Loucy (cell line): ENCODE results near the gene ADAT3.

ENCODE experiments used
- H2AFZ ChIP-seq: fragments of 200-600 bp; sonication (generic); 2 replicates; pipeline ENCODE4 v1.6.0; 2016; ENCODE audit warnings: antibody characterized with exemption, mild to moderate bottlenecking, low read length, moderate library complexity
- H3F3A ChIP-seq: fragments of 200-600 bp; 2 replicates; pipeline ENCODE4 v1.6.0; 2016; ENCODE audit warnings: antibody characterized with exemption, low read depth, mild to moderate bottlenecking
- H3K27me3 ChIP-seq: fragments of 200-600 bp; sonication (generic); 2 replicates; pipeline ENCODE4 v1.6.1; 2014; ENCODE audit warnings: low read length, mild to moderate bottlenecking; ENCODE audit not compliant: insufficient read depth, poor library complexity, severe bottlenecking
- H3K36me3 ChIP-seq: fragments of 200-600 bp; sonication (generic); 2 replicates; pipeline ENCODE4 v1.6.1; 2016; ENCODE audit warnings: low read length; ENCODE audit not compliant: insufficient read depth
- H3K4me1 ChIP-seq: fragments of 200-600 bp; sonication (generic); 2 replicates; pipeline ENCODE4 v1.5.1; 2014; ENCODE audit warnings: low read length, mild to moderate bottlenecking; ENCODE audit not compliant: insufficient read depth, poor library complexity, severe bottlenecking
- H3K4me2 ChIP-seq: fragments of 200-600 bp; sonication (generic); 2 replicates; pipeline ENCODE4 v1.6.0; 2014; ENCODE audit warnings: antibody characterized with exemption, low read length, low read depth, mild to moderate bottlenecking; ENCODE audit not compliant: poor library complexity, severe bottlenecking
- H3K4me3 ChIP-seq: fragments of 200-600 bp; sonication (generic); 2 replicates; pipeline ENCODE4 v1.5.1; 2014; ENCODE audit warnings: low read length, mild to moderate bottlenecking, mixed read lengths; ENCODE audit not compliant: poor library complexity, severe bottlenecking
- H3K79me2 ChIP-seq: fragments of 200-600 bp; sonication (generic); 2 replicates; pipeline ENCODE4 v1.6.1; 2014; ENCODE audit warnings: low read length; ENCODE audit not compliant: insufficient read depth
- H3K9ac ChIP-seq: fragments of 200-600 bp; sonication (generic); 2 replicates; pipeline ENCODE4 v1.6.0; 2014; ENCODE audit warnings: mild to moderate bottlenecking, low read depth, low read length, moderate library complexity; ENCODE audit not compliant: poor library complexity, severe bottlenecking
- H3K9me2 ChIP-seq: fragments of 200-600 bp; sonication (generic); replicated peaks from 2 replicates; pipeline ENCODE4 v1.6.1; 2016; ENCODE audit warnings: low read depth, low read length, mixed read lengths
- H3K9me3 ChIP-seq: fragments of 200-600 bp; sonication (generic); 2 replicates; pipeline ENCODE4 v1.6.1; 2014; ENCODE audit warnings: mild to moderate bottlenecking, antibody characterized with exemption, low read length, low read depth; ENCODE audit not compliant: insufficient read depth
- H4K20me1 ChIP-seq: fragments of 200-600 bp; sonication (generic); 2 replicates; pipeline ENCODE4 v1.6.0; 2014; ENCODE audit warnings: antibody characterized with exemption, low read length, mild to moderate bottlenecking; ENCODE audit not compliant: insufficient read depth, poor library complexity, severe bottlenecking
- CTCF ChIP-seq: fragments of 200-600 bp; sonication (generic); conservative IDR thresholded peaks from 2 replicates; pipeline ENCODE4 v1.5.1; 2014; ENCODE audit warnings: mild to moderate bottlenecking, antibody characterized with exemption, low read length
- EZH2phosphoT487 ChIP-seq: fragments of 200-600 bp; IDR thresholded peaks from 2 replicates; pipeline ENCODE4 v1.6.1; 2018; ENCODE audit warnings: antibody characterized with exemption, mild to moderate bottlenecking, moderate library complexity, borderline replicate concordance

Gene ADAT3

GRCh38 chr19:1861599-1862031, 43.6 kb upstream of the ADAT3 start:
- H3K4me2 ChIP-seq: peak overlapping the region; percentile 81
- H2AFZ ChIP-seq: no peak overlapping the region
- H3K4me1 ChIP-seq: peaks cover 20% of the 10 kb centered on the region
- no peaks in the 10 kb centered on the region for H3F3A ChIP-seq
- peak overlapping the region; percentile 76 for H3K9ac ChIP-seq
- H3K36me3 ChIP-seq: no peaks in the 10 kb centered on the region
- H3K79me2 ChIP-seq: peaks cover 67% of the 10 kb centered on the region
- H3K27me3 ChIP-seq: no peaks in the 10 kb centered on the region
- TF ChIP-seq EZH2phosphoT487: no peak
- no peak for TF ChIP-seq CTCF
- peaks cover 50% of the 10 kb centered on the region for H4K20me1 ChIP-seq
- H3K4me3 ChIP-seq: peak overlapping the region; percentile 95
- H3K9me2 ChIP-seq: no peaks in the 10 kb centered on the region
- H3K9me3 ChIP-seq: no peaks in the 10 kb centered on the region

DNA sequence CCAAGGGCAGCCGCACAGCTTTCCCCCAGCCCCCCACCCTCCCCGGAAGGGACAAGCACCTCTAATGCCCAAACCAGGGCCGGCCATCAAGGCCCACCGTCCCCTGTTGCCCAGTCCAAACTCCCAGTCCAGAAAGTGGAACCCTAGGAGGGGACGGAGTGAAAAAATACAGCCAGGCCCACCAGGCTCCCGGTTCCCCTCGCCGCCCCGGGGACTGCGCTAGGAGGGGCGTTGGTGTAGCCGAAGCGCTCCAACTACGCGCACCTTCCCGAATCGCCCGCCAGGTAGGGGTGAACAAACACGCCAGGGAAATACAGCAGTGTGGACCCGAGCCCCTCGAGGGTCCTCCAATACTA, 43.2 kb upstream of the ADAT3 start:
- no peaks in the 10 kb centered on the region for H3K9me3 ChIP-seq
- peak overlapping the region; percentile 81 for H3K4me2 ChIP-seq
- H3K27me3 ChIP-seq: no peaks in the 10 kb centered on the region
- H3K4me3 ChIP-seq: peak overlapping the region; percentile 95
- no peaks in the 10 kb centered on the region for H3K9me2 ChIP-seq
- H3K9ac ChIP-seq: peak overlapping the region; percentile 76
- H4K20me1 ChIP-seq: peaks cover 49% of the 10 kb centered on the region
- H3K4me1 ChIP-seq: peaks cover 20% of the 10 kb centered on the region
- H3K36me3 ChIP-seq: no peaks in the 10 kb centered on the region
- peaks cover 65% of the 10 kb centered on the region for H3K79me2 ChIP-seq
- H3F3A ChIP-seq: no peaks in the 10 kb centered on the region
- no peak for TF ChIP-seq EZH2phosphoT487
- TF ChIP-seq CTCF: no peak
- H2AFZ ChIP-seq: no peak overlapping the region

- Histone ChIP-seq H4K20me1 (peaks cover 42% of the 10 kb centered on the region), H3K4me2 (peak overlapping the region; percentile 81), H3K4me3 (peak overlapping the region; percentile 95), H3F3A (no peaks in the 10 kb centered on the region), H3K79me2 (peaks cover 59% of the 10 kb centered on the region), H3K36me3 (no peaks in the 10 kb centered on the region), H3K4me1 (peaks cover 20% of the 10 kb centered on the region), H3K9ac (peak overlapping the region; percentile 76), H3K9me2 (no peaks in the 10 kb centered on the region), H3K27me3 (no peaks in the 10 kb centered on the region), H3K9me3 (no peaks in the 10 kb centered on the region), H2AFZ (no peak overlapping the region; the same call in 1 of the 2 replicates)
- TF ChIP-seq CTCF (no peak), EZH2phosphoT487 (no peak)
Measured at GRCh38 chr19:1862424-1863327, 42.5 kb upstream of the ADAT3 start.
